Measurements from ENCODE around the gene LDLRAD2.

DNA sequence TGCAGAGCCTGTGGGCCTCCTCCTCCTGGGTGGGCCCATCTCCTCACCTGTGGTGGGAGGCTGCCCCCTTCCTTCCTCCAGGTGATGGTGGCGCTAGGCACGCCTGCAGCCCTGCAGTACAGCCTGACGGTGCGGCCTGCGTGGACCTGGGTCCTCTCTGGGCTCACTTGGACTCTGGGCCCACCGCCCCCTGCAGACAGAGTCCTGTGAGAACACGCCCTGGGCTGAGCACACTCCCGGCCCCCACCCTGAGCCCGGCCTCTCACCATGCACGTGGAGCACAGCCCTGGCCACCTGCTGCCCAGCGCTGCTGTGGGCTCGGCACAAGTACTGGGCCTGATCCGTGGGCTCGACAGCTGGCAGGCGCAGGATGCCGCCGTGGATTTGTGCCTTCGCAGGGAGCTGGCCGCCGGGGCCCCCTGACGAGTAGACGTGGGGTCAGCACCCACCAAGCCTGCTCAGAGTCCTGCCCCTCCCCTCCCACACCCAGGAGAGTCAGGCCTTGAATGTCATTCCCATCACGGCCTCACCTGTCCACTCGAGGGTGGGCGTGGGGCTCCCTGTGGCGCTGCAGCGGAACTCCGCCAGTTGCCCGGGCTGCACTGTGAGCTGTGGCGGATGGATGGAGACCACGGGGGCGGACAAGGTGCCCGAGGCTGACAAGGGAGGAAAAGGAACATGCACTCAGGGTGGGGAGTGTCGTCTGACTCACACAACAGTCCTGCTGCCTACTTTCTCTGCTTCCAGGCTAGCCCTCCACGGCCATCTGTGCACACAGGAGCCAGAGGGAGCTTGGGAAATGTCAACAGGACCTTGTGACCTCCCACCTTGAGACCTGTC lies 43.4 kb downstream of the LDLRAD2 start:
- TF ChIP-seq, protein P1, sequence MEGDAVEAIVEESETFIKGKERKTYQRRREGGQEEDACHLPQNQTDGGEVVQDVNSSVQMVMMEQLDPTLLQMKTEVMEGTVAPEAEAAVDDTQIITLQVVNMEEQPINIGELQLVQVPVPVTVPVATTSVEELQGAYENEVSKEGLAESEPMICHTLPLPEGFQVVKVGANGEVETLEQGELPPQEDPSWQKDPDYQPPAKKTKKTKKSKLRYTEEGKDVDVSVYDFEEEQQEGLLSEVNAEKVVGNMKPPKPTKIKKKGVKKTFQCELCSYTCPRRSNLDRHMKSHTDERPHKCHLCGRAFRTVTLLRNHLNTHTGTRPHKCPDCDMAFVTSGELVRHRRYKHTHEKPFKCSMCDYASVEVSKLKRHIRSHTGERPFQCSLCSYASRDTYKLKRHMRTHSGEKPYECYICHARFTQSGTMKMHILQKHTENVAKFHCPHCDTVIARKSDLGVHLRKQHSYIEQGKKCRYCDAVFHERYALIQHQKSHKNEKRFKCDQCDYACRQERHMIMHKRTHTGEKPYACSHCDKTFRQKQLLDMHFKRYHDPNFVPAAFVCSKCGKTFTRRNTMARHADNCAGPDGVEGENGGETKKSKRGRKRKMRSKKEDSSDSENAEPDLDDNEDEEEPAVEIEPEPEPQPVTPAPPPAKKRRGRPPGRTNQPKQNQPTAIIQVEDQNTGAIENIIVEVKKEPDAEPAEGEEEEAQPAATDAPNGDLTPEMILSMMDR (IDR thresholded peaks at IDR 0.05) = no peak
- TF ChIP-seq EP300 (IDR thresholded peaks at IDR 0.05) = no peak
